ENCODE results near the gene MAP9. TPM values are rescaled to one million over a fixed set of nuclear protein-coding genes. Genes with fewer than 3 reads are reported as not detected.
"Not testable (repeated sequence)": the region's sequence is repeated elsewhere in the genome, so short reads cannot be mapped to it uniquely, and the experiment has no call there.

MAP9 gene
- total RNA-seq, 1 experiment from 2014 or later, result 10.3 TPM

DNA sequence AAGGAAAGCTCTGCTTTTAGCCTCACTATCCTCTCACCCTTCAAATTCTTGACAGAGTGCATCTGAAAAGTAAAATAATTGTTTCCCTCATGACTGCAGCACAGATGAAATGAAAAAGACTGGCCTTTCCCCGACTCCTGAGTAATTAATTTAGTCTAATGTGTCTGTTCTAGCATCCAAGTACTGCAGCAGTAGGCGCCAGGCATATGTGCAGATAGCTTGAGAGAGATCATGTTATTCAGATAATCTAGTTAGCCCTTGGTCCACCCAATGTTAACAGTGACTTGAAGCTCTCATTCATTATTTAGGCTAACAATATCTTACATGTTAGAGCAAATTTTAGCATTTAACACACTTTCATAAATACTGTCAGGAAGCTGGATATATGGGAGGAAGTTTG lies 54.0 kb downstream of the MAP9 start:
- TF ChIP-seq, protein P1, sequence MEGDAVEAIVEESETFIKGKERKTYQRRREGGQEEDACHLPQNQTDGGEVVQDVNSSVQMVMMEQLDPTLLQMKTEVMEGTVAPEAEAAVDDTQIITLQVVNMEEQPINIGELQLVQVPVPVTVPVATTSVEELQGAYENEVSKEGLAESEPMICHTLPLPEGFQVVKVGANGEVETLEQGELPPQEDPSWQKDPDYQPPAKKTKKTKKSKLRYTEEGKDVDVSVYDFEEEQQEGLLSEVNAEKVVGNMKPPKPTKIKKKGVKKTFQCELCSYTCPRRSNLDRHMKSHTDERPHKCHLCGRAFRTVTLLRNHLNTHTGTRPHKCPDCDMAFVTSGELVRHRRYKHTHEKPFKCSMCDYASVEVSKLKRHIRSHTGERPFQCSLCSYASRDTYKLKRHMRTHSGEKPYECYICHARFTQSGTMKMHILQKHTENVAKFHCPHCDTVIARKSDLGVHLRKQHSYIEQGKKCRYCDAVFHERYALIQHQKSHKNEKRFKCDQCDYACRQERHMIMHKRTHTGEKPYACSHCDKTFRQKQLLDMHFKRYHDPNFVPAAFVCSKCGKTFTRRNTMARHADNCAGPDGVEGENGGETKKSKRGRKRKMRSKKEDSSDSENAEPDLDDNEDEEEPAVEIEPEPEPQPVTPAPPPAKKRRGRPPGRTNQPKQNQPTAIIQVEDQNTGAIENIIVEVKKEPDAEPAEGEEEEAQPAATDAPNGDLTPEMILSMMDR (IDR thresholded peaks at IDR 0.05; ENCODE audit: unreplicated experiment), result no peak
- peaks cover 7% of the 10 kb centered on the region for H3K27me3 Mint-ChIP-seq (ENCODE audit: unreplicated experiment)
- H3K4me3 Mint-ChIP-seq (ENCODE audit: low read depth, unreplicated experiment), result no peak overlapping the region
- H3K9me3 Mint-ChIP-seq (ENCODE audit: low read depth, unreplicated experiment), result peaks cover 7% of the 10 kb centered on the region
- H3K36me3 Mint-ChIP-seq (ENCODE audit: insufficient read depth, unreplicated experiment), result no peaks in the 10 kb centered on the region
- CTCF ChIA-PET, result no interaction called here
- no peak for DNase-seq
- no peak overlapping the region for H3K27ac Mint-ChIP-seq (ENCODE audit: unreplicated experiment)
- no TSS peak for BruUV-seq (replicated peaks)
- H3K4me1 Mint-ChIP-seq (ENCODE audit: low read depth, unreplicated experiment), result no peaks in the 10 kb centered on the region
- intact Hi-C loops (cut with micrococcal nuclease; ENCODE audit: unreplicated experiment), result no loop called here

DNA sequence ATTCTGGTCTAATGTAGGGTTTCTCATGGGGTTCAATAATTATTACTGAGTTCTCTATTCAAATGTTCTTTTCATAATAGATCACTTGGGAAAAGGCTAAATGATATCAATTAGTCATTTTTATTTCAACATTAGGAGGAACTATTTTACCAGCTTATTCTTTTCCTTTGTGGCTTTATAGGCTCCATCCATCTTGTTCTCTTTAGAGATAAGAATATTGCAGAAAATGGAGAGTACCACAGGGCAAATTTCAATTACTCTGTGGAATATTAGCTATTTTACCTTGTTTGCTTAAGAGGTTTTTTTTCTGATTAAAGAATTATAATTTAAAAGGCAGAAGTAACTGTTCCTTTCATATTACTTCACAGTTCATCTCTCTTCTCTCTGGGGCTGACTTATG lies 55.8 kb downstream of the MAP9 start:
- no peak overlapping the region for H3K27ac Mint-ChIP-seq (ENCODE audit: unreplicated experiment)
- H3K27me3 Mint-ChIP-seq (ENCODE audit: unreplicated experiment), result peaks cover 7% of the 10 kb centered on the region
- no TSS peak for BruUV-seq (replicated peaks)
- intact Hi-C loops (cut with micrococcal nuclease; ENCODE audit: unreplicated experiment), result no loop called here
- peaks cover 5% of the 10 kb centered on the region for H3K9me3 Mint-ChIP-seq (ENCODE audit: low read depth, unreplicated experiment)
- TF ChIP-seq, protein P1 (IDR thresholded peaks at IDR 0.05; ENCODE audit: unreplicated experiment), result no peak
- H3K36me3 Mint-ChIP-seq (ENCODE audit: insufficient read depth, unreplicated experiment), result no peaks in the 10 kb centered on the region
- H3K4me3 Mint-ChIP-seq (ENCODE audit: low read depth, unreplicated experiment), result no peak overlapping the region
- no peaks in the 10 kb centered on the region for H3K4me1 Mint-ChIP-seq (ENCODE audit: low read depth, unreplicated experiment)
- DNase-seq, result no peak
- CTCF ChIA-PET, result interaction anchor here (0.7 kb wide), 1 partner anchor 215 kb away, joined by 6 read pairs; no protein-coding TSS in a partner anchor

DNA sequence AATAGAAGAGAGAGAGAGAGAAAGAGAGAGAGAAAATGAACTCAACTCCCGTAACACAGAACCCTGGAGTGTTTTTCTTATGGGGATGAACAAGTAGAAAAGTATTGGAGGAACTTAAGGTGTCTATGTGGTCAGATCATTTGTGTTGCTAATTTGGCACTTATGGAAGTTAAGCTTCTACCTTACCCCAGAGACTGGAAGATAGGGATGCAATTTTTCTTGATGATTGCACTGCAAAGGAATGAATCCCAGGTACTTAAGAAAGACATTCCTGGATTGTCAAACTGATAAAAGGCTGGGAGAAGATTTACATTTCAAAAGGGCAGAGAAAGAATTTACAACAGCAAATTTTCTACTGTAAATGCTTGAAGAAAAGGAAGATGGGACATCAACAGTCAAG lies 57.2 kb downstream of the MAP9 start:
- TF ChIP-seq, protein P1 (IDR thresholded peaks at IDR 0.05; ENCODE audit: unreplicated experiment), result no peak
- Mint-ChIP-seq H3K9me3 (ENCODE audit: low read depth, unreplicated experiment) (peaks cover 6% of the 10 kb centered on the region), H3K4me3 (ENCODE audit: low read depth, unreplicated experiment) (no peak overlapping the region), H3K4me1 (ENCODE audit: low read depth, unreplicated experiment) (no peaks in the 10 kb centered on the region), H3K36me3 (ENCODE audit: insufficient read depth, unreplicated experiment) (no peaks in the 10 kb centered on the region), H3K27me3 (ENCODE audit: unreplicated experiment) (peaks cover 7% of the 10 kb centered on the region), H3K27ac (ENCODE audit: unreplicated experiment) (no peak overlapping the region)
- intact Hi-C loops (cut with micrococcal nuclease; ENCODE audit: unreplicated experiment), result no loop called here
- BruUV-seq (replicated peaks), result no TSS peak
- DNase-seq, result no peak
- CTCF ChIA-PET, result no interaction called here

DNA sequence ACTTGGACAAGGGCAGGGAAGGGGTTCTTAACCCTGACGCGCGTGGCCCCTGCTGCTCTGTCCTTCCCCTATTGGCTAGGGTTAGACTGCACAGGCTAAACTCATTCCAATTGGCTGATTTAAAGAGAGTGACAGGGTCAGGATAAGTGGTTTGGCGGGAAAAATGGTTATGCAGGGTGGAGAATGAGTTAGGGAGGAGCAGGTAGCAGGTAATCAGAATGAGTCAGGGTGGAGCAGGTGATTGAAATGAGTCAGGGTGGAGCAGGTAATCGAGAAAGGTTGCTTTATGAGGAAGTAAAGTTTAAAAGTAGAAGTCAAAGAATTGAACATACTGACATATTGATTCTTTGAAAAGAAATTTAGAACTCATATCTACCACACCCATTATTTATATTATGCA lies 64.7 kb downstream of the MAP9 start:
- H3K4me3 Mint-ChIP-seq (ENCODE audit: low read depth, unreplicated experiment); H3K9me3 Mint-ChIP-seq (ENCODE audit: low read depth, unreplicated experiment); H3K27me3 Mint-ChIP-seq (ENCODE audit: unreplicated experiment); DNase-seq; H3K4me1 Mint-ChIP-seq (ENCODE audit: low read depth, unreplicated experiment); CTCF ChIA-PET; intact Hi-C loops (cut with micrococcal nuclease; ENCODE audit: unreplicated experiment); H3K27ac Mint-ChIP-seq (ENCODE audit: unreplicated experiment); BruUV-seq (replicated peaks); H3K36me3 Mint-ChIP-seq (ENCODE audit: insufficient read depth, unreplicated experiment): not testable (repeated sequence)

DNA sequence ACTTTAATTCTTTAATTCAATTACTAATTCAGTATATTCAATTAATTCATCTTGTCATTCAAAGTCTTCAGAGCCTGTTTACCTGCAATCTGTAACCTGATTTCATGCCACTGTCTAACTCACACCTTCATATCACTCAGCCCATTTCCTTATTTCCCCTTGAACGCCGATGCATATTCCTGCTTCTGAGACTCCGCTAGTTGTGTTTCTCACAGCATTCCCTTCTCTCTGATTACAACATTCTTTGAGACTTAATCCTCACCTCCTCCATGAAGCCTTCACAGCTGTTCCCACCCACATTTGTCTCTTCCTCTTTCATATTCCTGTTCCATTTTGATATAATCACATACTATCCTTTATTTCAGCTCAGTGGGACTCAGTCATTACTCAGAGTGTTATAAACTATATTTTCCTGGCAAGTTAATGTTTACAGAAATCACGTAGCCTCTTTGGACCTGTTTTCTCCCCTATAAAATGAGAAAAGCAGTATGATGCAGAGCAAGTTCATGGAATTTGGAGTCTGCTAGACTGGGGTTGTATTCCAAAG lies 69.0 kb downstream of the MAP9 start:
- CTCF ChIA-PET, result no interaction called here
- DNase-seq, result no peak
- Mint-ChIP-seq H3K9me3 (ENCODE audit: low read depth, unreplicated experiment) (no peaks in the 10 kb centered on the region), H3K36me3 (ENCODE audit: insufficient read depth, unreplicated experiment) (no peaks in the 10 kb centered on the region), H3K4me3 (ENCODE audit: low read depth, unreplicated experiment) (no peak overlapping the region), H3K27me3 (ENCODE audit: unreplicated experiment) (no peaks in the 10 kb centered on the region), H3K27ac (ENCODE audit: unreplicated experiment) (no peak overlapping the region), H3K4me1 (ENCODE audit: low read depth, unreplicated experiment) (no peaks in the 10 kb centered on the region)
- no TSS peak for BruUV-seq (replicated peaks)
- TF ChIP-seq, protein P1 (IDR thresholded peaks at IDR 0.05; ENCODE audit: unreplicated experiment), result no peak
- intact Hi-C loops (cut with micrococcal nuclease; ENCODE audit: unreplicated experiment), result no loop called here
